Fibroblast of skin of right biceps (primary cell): Measurements from ENCODE around the gene C4orf50.
A peak's percentile ranks its signal among the peaks of the same experiment; 100 is the strongest.

Source experiments
- DNase-seq: peaks from one replicate; pipeline ENCODE4 v3.0.0-alpha.2; 2013

The C4orf50 gene

DNA sequence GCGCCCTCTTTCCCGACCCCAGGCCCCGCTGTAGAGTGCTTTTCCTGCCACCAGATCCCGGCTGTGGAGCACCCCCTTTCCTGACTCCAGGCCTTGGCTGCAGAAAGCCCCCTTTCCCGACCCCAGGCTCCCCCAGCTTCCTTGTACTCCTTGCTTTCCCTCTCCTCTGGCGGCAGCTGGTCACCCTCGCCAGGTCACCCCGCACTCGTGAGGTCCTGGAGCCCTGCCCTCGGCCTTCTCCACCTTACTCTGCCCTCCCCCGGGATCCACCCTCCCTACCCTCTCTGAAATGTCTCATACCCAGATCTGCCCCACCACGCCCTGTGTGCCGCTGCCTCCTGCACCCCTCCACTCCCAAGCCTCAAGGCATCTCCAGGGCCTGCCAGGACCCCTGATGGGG lies 25.0 kb upstream of the C4orf50 start:
- DNase-seq: no peak

DNA sequence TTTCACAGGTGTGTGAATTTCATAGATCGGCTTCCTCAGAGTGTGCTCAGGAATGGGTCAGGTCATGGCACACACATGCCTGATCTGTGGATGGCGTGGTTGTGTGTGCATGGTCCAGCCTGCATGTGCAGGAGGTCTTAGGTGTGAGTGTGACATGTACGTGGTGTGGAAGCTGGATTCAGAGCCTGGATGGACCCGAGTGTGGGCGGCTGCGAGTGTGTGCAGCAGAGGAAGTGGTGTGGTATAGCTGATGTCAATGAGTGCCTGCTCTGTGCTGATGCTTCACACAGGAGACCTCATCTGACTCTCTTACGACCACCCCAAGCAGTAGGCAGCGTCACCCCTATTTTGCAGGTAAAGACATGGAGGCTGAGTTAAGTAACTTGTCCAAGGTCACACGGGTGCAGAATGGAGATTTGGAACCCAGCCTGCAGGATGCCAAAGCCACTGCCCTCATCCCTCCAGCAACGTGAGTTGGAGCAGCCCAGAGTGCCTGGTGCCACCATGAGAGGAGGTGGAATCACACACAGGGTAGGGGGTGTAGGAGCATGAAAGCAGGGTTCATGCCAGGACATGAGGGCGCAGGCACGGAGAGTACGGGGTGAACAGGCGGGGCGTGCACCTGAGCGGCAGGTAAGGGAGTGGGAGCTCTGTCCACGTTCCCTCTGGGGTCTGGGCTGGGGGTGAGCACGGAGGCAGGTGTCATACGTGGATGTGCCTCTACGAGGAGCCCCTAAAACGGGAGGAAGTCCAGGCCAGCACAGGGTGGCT lies 24.2 kb upstream of the C4orf50 start:
- DNase-seq: no peak

DNA sequence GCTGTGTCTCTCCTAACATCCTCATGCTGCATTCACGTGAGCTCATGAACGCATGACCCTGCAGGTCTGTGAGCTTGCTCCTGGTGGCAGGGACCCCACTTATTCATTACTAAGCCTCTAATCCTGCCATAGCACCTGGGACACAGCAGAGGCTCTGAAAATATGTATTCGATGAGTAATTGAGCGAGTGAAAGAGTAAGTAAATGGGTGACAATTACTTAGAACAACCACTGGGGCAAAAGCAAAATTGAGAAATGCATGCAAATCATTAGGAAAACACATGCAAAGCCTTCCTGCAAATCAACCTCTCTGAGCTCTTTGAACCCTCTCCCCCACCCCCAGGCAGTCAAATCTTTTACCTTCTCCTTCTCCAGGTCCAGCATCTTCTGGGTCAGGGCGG lies 23.6 kb upstream of the C4orf50 start:
- DNase-seq: no peak

DNA sequence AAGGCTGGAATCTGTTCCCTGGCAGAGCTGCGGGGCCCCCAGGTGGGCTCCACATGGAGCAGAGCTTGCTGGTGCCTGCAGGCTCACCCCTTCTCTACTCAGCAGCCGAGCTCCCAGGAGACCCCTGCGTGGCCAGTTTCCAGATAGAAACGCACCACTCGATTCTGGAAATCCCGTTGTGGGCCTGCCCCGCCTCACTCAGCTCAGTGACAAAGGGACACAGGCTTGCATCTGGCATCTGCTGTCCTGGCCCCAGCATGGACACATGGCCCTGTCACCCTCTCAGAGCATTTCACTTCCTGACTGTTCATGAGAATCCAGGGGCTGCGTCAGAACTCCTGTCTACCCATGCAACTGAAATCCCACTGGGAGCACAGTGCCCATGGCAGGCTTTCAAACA lies 20.5 kb upstream of the C4orf50 start:
- DNase-seq: no peak

DNA sequence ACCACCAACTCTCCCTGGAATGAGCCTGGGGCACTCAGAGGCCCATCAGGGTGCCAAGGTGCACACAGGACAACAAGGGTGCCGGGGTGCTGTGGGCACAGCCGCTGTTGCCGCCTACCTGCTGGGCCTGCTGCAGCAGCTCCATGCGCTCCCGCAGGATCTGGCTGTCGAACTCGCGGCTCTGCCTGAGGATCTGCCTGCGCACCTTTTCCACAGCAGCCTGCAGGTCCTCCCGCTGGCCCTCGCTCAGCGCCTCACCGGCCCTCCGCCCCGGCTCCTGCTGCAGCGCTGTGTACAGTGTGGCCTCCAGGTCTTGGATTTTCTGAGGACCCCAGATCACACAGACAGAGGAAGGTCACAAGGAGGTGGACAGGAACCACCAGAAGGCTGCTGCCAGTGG lies 17.6 kb upstream of the C4orf50 start:
- no peak for DNase-seq

DNA sequence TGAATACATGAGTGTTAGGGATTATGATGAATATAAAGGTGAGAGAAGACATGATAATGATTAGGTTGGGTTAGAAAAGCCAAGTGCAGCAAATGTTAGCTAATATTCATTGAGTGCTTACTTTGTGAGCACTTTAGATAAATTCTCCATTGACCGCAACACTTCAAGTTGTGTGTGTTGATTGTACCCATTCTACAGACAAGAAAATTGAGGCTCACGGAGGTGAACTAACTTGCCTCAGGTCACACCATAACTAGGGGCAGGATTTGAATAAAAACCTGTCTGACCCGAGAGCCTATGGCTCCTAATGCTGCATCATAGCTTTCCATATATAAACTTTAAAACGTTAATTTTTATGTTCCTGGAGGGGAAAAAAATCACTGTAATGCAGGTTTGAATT lies 15.2 kb upstream of the C4orf50 start:
- no peak for DNase-seq

DNA sequence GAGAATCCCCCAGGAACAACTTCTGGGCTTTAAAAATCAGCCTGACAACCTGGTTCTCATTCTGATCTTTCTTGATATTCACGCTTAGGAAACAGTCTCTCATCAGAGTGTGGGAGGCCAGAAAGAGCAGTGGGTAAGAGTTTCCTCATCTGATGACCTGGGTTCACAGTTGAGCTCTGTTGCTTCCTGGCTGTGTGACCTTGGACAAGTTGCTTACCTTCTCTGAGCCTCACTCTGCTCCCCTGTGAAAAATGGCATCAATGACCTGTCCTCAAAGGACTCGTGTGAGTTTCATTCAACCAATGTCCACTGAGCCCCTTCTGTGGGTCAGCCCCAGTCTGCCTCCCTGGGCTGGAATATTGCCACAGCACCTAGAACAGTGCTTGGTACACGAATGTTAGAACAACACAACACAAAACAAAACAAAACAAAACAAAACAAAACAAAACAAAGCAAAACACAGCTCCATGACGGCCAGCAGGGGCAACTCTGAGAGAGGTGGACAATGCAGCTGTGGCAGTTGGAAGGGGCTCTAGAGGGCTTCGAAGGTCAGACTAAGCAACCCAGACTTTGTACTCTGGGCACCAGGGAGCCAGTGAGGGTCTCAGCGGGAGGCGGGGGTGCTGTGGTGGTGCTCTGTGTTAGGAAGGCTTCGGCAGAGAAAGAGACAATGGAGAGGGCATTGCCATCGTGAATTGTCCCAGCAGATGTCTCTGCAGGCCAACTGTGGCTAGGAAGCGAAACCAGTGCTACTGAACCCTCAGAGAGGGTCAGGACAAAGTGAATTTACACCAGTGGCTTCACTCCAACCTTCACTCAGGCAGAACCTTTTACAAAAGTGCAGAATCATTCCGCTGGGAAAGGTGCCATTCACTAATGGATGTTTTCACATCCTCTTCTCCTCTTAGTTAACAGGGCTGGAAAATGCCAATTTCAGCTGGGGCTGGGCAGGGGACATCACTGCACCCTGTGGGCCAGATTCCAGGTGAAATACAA lies 14.3 kb upstream of the C4orf50 start:
- DNase-seq: no peak

DNA sequence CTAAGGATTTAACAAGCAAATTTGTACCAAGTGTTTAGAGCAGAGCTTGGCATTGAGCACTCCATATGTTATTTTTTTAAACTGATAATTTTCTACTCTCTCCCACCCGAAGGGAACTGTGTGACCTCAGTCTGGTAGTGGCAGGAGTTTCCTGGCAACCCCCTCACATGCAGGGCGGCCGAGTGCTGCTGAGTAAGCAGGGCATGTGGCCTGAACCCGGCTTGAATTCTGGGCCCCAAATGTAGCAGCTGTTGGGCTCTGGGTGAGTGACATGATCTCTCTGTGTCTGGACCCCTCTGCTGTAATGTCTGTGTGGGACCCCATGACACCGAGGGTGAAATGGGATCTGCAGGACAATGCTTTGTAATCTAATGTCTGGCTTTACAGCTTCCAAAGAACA lies 13.6 kb upstream of the C4orf50 start:
- DNase-seq: no peak

DNA sequence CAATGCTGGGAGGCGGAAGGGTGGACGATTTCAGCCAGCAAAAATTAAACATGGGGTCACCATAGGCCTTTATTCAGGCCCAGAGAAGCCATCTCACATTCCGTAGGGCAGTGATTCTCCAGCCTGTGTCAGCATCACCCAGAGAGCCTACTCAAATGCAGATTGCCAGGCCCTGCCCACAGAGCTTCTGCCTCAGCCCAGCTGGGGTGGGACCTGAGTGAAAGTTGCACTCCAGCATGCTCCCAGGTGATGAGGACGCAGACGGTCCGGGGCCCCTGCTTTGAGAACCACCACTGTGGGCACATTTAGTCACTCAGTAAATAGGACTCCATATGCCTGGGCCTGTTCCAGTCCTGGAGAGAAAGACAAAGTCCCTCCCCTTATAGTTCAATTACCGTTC lies 12.4 kb upstream of the C4orf50 start:
- DNase-seq: no peak

DNA sequence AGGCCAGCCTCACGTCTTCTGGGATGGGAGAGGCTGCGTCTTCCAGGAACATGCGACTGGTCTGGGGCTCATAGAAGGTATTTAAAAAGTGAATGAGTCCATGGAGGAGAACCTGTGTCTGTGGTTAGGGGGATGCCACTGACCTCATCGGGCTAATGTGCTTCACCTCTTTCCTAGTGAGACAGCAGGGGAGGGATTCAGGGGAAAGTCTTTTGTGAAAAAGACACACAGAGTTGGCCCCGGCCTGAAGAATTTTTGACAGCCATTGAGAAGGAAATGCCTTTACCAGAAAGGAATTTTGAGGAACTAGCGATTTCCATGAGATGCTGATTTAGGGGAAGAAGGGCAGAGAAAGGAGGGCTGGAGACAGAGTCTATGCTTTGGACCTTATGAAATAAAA lies 11.0 kb upstream of the C4orf50 start:
- DNase-seq: no peak

DNA sequence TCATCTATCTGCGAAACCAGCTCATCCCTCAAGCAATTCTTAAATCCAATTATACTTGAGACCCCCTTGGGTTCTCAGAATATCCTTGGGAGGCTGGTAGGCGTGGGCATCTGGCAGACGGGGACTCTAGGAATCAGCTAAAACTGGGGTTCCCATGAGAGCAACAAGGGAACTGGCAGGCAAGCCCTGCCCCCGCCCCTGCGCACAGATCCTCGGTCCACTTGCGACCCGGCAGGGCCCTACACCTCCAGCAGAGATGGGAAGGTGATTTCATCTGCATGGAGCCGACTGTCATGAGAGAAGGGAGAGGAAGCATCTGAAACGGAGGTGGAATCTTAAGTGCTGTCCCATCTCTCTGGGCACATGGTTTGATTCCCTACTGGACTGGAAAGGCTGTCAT lies 9.9 kb upstream of the C4orf50 start:
- no peak for DNase-seq

DNA sequence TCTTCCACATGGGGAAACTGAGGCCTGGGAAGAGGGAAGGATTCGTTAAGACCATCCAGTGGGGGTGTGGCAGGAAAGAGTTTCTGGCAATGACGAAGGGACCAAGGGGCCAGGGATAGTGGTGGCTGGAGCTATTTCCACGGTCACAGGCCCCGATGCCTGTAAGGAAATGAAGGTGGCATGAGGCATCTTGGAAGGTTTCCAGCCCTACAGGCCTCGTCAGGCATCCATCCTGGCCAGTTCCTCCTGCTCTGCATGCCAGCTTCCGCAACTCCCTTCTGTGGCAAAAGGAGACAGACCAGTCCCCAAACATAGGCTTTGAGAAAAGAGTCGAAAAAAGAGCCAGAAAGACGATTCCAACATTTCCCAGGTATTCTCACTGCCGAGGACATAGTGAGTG lies 9.2 kb upstream of the C4orf50 start:
- DNase-seq: no peak

DNA sequence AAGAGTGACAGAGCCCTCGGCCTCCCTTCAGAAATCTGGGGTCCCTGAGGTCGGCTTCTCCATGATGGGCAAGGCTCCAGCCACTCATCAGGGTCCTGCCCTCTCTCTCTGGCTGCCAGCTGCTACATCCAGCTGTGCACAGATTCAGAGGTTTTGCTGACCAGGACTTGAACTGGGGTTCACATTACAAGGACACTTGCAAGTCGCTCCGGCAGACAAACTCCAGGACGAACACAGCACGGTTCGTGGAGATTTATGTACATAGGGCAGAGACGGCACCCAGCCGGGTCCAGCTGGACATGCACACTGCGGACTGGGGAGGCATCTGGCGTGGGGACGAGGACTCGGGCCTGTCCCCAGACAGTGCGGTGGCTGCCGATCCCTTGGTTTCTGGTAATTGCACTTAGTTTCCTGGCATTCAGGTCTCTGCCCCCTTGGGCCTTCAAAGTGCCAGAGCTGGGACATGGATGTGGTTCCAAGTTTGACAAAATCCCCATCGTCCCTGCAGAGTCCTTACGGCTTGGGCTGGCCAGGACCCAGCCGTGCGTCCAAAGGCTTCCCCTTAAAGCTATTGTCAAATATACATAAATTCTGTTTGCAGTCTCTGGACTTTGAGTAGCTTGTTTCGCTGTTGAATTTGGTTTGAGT lies 6.2 kb upstream of the C4orf50 start:
- no peak for DNase-seq

DNA sequence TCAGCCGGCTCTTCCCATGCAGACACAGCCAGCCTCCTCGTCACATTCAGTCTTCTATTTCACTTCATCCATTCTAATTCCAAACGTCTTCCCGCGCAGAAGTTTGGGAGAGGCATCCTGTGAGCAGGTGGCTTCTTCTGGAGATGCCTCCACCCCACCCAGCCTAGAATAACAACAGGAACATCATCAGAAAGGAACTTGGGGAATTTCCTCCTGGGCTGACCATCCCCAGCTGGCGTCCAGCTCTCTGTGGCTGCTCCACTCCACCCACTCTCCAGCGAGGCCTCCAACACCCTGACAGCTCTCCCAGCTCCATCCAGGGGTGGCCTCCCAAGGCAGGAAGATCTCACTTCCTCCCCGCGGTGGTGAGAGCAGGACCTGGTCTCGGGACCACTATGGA lies 5.5 kb upstream of the C4orf50 start:
- no peak for DNase-seq

DNA sequence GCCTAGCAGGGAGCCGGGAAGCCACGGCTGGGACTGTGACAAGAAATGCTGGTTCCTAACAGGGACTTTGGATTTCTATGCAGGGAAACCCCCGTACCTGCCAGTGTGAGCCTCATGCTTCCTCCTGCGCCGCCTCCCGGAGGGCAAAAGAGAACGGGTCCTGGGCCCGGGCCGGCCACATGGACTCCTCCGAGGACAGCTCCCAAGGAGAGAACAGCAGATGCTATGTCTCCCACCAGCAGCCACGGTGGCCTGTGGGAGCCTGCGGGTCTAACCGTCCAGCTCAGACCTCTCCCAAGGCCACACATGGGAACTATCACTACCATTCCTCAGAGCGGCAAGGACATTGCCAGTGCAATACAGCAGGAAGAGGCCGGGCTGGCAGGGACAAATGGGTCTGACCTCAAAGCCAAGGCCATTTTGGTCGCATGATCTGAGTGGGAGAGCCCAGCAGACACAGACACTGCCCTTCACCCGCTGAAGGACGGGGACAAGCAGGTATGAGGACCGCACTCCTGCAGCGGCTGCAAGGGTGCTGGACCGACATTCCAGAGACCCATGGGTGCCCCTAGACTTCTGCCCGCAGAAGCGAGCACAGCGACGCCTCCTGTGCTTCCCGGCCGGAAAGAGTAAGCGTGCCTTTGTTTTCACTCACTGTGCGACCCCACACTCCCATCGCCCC lies 4.5 kb upstream of the C4orf50 start:
- DNase-seq: no peak

DNA sequence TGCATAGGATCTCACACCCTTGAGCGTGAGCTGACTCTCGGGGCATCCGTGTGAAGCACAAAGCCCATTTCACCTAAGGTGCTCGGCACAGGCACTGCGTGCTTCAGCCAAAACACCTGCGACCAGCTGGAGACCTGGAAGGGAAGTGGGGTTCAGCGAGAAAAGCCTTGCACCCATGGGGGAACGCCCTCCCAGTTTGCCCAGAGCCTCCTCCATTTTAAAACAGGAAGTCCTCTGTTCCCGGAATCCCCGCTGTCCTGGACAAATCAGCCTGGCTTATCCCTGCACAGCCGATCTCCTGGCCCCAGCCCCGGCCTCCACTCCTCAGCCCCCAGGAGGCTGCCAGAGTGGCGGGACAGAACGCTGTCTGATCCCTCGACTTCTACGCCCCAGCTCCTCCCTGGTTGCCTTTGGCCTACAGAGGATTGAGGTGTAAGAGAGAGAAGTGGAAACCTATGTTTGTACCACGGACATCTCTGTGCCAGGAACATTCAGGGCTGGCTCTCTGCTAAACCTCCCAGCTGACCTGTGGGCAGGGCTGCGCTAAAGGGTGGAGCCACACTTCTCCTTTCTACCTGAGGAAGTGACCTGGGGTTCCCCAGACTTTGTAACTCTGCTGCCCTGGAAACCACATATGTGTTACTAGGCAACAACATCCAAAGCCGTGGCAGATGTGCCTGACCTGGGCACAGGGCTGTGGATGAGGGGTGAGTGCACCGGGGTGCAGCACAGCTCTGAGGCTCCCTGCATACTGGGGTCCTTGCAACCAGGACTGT lies 3.8 kb upstream of the C4orf50 start:
- no peak for DNase-seq

DNA sequence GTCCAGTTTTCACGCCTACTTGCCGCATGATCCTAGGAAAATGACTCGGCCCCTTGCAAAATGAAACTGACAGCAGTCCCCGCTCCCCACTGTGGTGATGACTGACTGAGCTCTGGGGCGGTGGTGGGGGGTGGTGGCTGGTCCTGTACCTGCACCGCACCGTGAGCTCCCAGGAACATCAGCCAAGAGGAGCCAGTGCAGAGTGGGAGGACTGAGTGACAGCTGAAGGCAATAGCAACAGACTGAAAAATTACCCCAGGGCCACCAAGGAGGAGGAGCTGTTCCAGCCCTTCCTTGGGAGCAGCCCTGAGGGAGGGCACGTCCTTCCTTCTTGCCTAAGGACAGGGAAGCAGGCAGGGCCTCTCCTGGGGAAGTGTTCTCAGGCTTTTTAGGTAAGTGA lies 2.4 kb upstream of the C4orf50 start:
- no peak for DNase-seq

DNA sequence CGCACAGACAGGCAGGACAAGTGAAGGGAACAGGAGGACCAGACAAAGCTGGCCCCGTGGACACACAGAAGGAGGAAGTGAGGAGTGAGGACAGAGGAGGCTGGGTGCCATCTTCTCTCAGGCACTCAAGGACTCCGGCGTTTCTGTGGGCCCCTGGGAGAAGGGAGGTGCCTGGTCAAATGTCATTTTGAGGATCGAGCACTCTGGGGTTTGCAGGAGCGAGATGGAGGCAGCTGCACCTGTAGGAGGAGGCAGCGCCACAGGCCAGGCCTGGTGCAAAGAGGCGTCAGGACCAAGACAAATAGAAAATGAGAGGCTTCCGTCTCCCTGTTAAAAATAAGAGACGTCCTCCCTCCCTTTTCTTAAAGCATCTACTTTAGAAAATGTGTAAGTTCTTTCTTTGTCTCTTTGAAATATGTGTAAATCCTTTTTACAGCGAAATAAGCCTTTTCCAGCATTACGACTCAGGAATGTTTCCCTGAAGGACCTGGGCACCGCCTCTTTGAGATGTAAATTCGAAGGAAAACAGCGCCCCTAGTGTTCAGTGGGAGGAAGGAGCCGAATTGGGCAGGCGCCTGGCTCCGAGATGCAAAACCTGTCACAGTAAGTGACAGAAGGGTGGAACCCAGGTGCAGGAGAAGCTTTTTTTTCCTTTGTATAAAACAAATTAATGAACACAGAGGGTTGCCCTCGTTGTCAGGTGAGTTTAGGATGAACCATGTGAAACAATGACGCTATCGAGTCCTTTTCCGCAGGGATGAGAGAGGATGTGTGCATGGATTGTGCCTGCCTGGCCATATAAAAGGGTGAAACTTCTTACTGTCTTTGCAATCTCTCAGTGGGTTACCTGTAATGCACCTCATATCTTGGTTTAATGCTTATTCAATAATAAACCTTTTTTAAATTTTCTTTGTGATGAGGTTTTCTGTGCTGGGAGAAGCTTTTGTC lies 1.4 kb upstream of the C4orf50 start:
- DNase-seq: peak; percentile 41

DNA sequence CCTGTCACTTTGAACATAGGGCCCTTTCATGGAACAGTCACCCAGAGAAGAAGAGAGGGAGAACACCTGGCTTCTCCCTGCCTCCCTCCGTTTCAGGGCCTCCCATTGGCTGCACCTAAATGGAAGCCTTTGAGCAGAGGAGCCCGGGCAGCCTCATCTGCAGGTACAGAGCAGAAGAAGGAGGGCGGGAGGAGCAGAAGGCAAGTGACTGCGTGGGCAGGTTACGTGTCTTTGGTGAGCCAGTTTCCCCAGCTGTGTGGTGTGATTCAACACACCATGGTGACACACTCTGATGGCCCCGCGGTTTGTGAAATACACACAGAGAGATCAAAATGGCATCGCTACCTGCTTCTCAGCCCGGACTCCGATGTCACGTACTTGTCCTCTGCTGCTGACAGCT lies 431 bp downstream of the C4orf50 start:
- DNase-seq: no peak

DNA sequence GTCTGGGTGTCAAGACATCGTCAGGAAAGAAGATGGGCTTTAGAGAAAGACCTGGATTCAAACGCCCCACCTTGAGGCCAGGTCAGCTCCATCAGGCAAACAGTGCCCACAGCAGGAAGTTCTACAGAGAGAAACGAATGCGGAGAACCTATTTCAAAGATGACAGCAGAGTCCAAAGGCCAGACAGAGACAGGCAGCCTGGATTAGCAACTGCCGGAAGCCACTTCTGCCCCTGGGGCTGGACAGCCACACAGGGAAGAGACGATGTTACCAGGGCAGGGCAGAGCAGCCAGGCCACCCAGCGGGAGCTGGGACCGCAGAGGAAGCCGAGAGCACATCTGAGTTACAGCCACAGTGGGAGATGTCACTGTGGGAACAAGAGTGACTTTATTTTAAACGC lies 1.2 kb downstream of the C4orf50 start:
- no peak for DNase-seq

DNA sequence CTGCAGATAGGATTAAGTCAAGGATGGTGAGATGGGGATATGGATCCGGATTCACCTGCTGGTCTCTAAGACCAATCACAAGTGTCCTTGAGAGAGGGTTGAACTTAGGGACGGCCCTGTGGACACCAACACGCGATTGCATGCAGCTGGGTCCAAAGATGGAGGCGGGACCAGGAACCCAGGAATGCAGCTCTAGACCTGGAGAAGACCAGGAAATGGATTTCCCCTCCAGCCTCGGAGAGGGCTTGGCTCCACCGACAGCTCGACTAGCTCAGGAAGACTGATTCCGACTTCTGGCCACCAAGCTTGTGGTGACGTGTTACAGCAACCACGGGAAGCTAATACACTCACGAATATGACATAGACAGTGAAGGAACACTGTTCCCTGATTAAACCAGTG lies 4.7 kb downstream of the C4orf50 start:
- DNase-seq: no peak
